OCI-M1 (cell line): ENCODE results near the gene GGTLC1.
A peak's percentile ranks its signal among the peaks of the same experiment; 100 is the strongest.
"Not testable (repeated sequence)": the region's sequence is repeated elsewhere in the genome, so short reads cannot be mapped to it uniquely, and the experiment has no call there.

Source experiments
- DNase-seq: peaks from one replicate; lab custom pipeline; 2025; lab: John Stamatoyannopoulos, UW

Gene GGTLC1

DNA sequence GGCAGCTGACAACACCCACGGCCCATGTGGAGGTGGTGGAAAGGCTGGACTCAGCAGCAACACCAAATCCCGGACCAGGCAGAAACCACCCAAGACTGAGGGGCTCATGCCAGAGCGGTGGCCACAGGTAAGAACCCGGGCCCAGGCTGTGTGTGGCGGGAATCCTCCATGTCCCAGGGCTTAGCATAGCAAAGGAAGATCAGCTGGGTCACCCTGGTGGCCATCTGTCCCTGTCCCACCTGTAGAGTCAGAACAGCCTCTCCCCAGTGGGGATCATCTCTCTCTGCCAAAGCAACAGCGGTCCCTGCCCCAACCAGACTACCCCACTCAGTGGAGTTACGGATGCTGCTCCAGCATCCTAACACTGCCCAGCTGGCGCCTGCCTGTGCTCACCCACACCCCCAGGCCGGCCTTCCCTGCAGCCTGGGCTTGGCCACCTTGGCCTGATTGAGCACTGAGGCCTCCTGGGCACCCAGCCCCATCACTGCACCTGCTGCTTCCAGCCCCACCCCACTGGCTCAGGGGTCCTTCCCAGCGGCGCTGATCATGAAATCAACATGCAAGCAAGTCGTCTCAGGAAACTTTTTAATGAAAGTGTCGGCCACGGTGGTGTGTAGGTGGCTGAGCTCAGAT lies 5.5 kb upstream of the GGTLC1 start:
- DNase-seq, result not testable (repeated sequence)

DNA sequence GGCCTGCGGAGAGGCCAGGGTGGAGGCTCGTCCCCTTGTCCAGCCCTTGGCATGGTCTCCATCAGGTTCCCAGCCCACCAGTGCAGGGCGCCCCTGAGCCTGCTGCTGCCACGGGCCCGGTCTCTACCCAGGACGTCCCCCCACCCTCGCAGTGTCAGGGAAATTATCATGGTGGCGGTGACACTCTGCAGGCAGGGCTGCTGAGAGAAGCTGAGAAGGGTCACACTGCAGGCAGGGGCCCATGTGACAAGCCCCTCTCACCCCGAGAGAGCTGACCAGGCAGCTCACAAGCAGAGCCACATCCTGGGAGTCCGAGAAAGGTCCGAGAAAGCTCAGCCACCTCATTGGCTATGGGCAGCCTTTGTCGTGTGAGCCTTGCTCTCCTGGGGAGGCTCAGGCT lies 4.9 kb upstream of the GGTLC1 start:
- DNase-seq, result not testable (repeated sequence)

GRCh38 chr20:23990296-23990695 lies 1.7 kb upstream of the GGTLC1 start:
- DNase-seq, result not testable (repeated sequence)

GRCh38 chr20:23988966-23989365 lies 387 bp upstream of the GGTLC1 start:
- DNase-seq, result not testable (repeated sequence)

DNA sequence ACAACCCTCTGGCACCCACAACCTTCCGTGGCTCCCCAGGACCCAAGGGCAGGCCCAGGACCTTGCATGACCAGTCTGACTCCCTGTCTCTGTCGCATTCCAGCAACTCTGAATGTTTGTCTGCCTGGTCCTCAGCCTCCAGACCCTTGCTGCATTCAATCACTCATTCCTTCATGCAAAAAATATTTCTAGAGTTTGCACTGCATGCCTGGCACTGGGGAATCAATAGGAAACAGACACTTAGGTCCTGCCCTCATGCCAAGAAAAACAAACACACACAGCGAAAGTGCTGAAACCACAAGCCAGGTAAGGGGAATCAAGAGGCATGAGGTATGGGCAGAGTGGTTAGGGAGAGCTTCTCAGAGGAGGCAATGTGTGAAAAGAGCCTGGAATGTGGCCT lies 1.9 kb downstream of the GGTLC1 start:
- not testable (repeated sequence) for DNase-seq

DNA sequence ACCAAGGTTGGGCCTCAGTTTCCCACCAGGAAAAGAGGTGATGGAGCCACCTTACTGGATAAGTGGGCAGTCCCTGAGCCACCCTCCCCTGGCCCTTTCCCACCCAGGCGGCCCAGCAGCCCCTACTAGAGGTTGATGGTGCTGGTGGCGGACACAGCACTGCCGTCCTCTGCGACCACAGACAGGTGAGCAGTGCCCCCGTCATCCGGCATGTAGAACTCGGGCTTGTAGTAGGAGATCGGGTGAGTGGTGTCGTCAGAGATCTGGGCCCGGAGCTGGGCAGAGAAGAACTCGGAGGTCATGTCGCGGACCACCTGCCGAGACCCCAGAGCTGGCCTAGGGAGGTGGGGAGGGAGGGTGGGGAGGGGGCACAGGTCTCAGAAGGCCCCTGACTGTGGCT lies 2.3 kb downstream of the GGTLC1 start:
- DNase-seq, result not testable (repeated sequence)

DNA sequence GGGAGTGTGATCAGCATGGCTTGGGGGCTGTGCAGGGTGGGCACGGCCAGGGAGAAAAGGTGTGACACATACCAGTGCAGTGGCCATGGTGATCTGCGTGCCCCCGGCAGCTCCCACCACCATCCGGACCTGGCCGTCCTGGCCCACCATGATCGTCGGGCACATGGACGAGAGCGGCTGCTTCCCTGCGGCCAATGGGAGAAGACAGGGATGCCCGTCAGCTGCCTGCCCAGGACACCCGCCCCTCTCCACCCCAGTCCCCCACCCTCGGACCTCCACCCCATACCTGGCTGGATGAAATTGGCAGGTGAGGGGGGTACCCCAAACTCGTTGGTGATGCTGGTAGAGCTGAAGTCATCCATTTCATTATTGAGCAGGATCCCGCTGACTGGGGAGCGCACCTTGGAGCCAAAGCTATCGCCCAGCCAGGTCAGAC lies 2.8 kb downstream of the GGTLC1 start:
- not testable (repeated sequence) for DNase-seq

- DNase-seq, result not testable (repeated sequence)
Measured at GRCh38 chr20:23985066-23985789, 3.4 kb downstream of the GGTLC1 start.

DNA sequence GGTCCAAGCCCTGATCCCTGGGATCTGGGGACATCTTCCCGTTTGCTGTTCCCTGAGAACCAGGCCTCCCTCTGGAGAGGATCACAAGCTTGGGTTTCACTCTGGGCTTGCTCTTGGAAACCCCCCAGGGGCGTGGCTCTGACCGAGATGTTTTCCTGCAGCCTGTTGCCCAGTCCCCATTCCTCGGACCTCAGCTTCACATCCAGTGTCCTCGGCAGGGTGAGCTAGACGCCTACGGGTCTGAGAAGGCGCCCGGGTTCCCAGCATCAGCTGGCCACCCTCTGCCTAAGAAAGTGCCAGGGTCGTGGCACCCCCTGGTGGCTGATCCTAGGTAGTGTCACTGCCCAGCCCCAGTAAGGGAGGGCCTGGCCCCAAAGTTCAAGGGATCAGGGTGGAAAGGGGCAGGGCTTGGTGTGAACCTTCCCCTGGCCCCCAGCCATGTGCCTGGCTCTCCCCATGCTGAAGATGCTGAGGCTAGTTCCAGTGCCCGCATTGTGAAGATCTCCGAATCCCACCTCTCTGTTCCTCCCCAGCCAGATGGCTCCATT lies 4.0 kb downstream of the GGTLC1 start:
- DNase-seq, result not testable (repeated sequence)

DNA sequence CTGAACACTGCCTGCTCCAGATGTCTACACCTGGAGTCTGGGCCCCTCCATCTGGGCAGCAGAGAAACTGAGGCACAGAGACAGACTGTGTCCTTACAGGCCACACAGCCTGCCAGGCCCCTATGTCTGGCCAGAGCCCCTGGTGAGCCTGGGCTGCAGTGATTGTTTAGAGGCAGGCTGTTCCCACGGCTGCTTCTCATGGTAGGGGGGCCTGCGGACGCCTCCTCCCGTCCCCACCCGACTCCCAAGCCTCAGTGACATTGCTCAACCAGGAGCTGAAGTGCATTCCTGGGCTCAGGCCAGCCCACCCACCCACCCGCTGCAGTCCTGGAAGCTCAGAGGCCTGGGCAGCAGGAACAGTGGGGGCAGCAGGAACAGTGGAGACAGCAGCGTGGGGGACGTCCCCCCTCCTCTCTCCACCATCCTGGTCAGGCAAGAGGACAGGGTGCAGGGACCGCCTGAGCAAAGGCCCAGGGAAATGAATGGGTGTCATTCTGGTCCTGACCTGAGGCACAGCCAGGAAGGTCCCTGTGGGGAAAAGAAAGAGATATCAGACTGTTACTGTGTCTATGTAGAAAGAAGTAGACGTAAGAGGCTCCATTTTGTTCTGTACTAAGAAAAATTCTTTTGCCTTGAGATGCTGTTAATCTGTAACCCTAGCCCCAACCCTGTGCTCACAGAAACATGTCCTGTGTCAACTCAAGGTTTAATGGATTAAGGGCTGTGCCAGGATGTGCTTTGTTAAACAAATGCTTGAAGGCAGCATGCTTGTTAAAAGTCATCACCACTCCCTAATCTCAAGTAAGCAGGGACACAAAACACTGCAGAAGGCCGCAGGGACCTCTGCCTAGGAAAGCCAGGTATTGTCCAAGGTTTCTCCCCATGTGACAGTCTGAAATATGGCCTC lies 6.2 kb downstream of the GGTLC1 start:
- DNase-seq, result not testable (repeated sequence)

DNA sequence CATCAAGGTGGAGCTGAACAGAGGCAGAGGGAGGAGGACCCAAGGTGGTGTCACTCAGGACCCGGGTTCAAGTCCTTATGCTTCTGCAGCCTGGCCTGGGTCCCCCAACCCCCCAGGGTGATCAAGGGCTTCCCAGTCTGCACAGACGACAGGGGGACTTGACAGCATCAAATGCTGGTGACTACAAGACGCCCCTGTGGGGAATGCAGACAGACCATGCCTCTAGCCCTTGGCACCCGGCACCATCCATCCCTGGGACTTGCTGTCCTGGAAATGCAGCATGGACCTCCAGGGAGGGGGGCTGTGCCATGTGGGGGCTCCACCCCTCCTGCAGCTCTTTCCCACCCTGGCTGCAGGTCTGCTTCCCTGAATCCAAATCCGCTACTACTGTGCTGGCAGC lies 7.1 kb downstream of the GGTLC1 start:
- not testable (repeated sequence) for DNase-seq

- DNase-seq, result not testable (repeated sequence)
Measured at GRCh38 chr20:23981014-23981413, 7.6 kb downstream of the GGTLC1 start.

GRCh38 chr20:23979899-23980811 lies 8.4 kb downstream of the GGTLC1 start:
- DNase-seq, result not testable (repeated sequence)

DNA sequence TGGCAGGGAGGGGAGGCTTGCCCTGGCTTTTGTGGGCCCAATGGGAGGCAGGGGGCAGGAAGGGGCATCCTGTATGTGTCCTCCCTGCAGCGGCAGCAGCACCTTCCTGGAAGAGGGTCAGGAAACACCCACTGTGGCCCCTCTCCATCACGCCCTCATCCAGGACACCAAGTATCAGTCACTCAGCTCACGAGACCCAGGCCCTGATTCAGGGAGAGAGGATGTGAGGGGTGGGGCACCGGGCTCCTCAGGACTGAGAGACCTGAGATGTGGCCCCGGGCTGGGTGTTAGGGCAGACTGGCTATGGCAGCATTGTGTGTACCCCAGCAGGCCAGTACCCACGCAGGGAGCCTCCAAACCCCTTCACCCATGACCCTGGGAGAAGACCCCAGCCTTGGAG lies 9.2 kb downstream of the GGTLC1 start:
- DNase-seq, result not testable (repeated sequence)

GRCh38 chr20:23978457-23978856 lies 10.1 kb downstream of the GGTLC1 start:
- DNase-seq, result peak; percentile 19

- no peak for DNase-seq
Measured at GRCh38 chr20:23974966-23975365, 13.6 kb downstream of the GGTLC1 start.

GRCh38 chr20:23971310-23971709 lies 17.3 kb downstream of the GGTLC1 start:
- no peak for DNase-seq

DNA sequence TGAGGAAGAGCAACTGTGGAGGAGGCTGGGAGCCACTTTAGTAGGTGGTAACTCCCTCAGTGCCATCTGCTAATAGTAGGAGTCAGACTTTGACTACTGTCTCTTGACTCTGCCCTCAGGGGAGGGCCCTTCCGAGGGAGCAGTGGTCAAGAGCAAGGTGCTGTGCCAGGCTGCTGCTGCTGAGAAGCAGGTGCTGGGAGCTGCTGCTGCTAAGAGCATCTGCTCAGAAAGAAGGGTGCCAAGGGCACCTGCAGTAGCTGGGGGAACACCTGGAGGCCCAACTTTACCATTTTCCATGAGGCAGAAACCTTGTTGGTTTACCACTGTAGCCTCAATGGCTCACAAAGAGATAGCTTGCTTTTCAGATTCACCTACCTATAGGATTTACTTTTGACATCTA lies 18.5 kb downstream of the GGTLC1 start:
- no peak for DNase-seq

- DNase-seq, result no peak
Measured at GRCh38 chr20:23967616-23967979, 21.0 kb downstream of the GGTLC1 start.

- no peak for DNase-seq
Measured at GRCh38 chr20:23966927-23967615, 21.5 kb downstream of the GGTLC1 start.

DNA sequence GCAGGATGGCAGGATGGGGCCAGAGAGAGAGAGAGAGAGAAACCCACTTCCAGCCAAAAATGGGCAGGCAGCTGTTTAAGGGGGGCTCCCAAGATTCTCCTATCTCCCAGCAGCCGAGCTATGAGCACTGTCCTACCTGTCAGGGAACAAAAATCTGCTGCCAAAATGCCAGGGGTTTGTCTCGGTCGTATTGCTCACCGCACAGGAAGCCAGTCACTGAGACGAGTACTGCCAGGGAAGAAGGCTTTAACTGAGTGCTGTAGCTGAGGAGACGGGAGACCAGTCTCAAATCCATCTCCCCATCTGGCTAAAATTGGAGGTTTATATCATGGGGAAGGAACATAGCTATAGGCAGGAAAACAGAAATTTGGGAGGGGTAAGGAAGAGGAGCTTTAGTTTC lies 22.3 kb downstream of the GGTLC1 start:
- DNase-seq, result no peak
